Ishikawa (cell line): ENCODE data around the gene SEMA3D.

Experiments used
- CEBPB ChIP-seq: IDR thresholded peaks from 2 replicates; pipeline ENCODE4 v1.6.1; 2012
- CREB1 ChIP-seq: IDR thresholded peaks from 2 replicates; pipeline ENCODE4 v1.6.1; 2012; ENCODE audit warnings: low read depth
- EGR1 ChIP-seq: IDR thresholded peaks from 2 replicates; pipeline ENCODE4 v1.6.1; 2012
- EP300 ChIP-seq: IDR thresholded peaks from 2 replicates; pipeline ENCODE4 v1.6.1; 2012; ENCODE audit warnings: borderline replicate concordance
- FOXM1 ChIP-seq: IDR thresholded peaks from 2 replicates; pipeline ENCODE4 v1.6.1; 2012; ENCODE audit warnings: low read depth, borderline replicate concordance
- MAX ChIP-seq: IDR thresholded peaks from 2 replicates; pipeline ENCODE4 v1.6.1; 2012
- NFIC ChIP-seq: IDR thresholded peaks from 2 replicates; pipeline ENCODE4 v1.6.1; 2012
- RAD21 ChIP-seq: IDR thresholded peaks from 2 replicates; pipeline ENCODE4 v1.6.1; 2012; ENCODE audit warnings: low read depth
- TAF1 ChIP-seq: IDR thresholded peaks from 2 replicates; pipeline ENCODE4 v1.6.1; 2012; ENCODE audit warnings: low read depth, mild to moderate bottlenecking
- TCF12 ChIP-seq: IDR thresholded peaks from 2 replicates; pipeline ENCODE4 v1.6.1; 2012; ENCODE audit warnings: low read depth
- TEAD4 ChIP-seq: IDR thresholded peaks from 2 replicates; pipeline ENCODE4 v1.6.1; 2012
- YY1 ChIP-seq: IDR thresholded peaks from 2 replicates; pipeline ENCODE4 v1.6.1; 2012; ENCODE audit warnings: low read depth
- ZBTB7A ChIP-seq: IDR thresholded peaks from 2 replicates; pipeline ENCODE4 v1.6.1; 2012; ENCODE audit warnings: low read depth
- TF ChIP-seq, protein P1 (sequence below): IDR thresholded peaks from 2 replicates; pipeline ENCODE4 v1.6.1; 2012
- TF ChIP-seq, protein P2 (sequence below): IDR thresholded peaks from 2 replicates; pipeline ENCODE4 v1.6.1; 2012; ENCODE audit warnings: low read depth, mild to moderate bottlenecking

The SEMA3D gene

GRCh38 chr7:85133006-85133405, 53.9 kb downstream of the SEMA3D start:
- TF ChIP-seq, protein P1, sequence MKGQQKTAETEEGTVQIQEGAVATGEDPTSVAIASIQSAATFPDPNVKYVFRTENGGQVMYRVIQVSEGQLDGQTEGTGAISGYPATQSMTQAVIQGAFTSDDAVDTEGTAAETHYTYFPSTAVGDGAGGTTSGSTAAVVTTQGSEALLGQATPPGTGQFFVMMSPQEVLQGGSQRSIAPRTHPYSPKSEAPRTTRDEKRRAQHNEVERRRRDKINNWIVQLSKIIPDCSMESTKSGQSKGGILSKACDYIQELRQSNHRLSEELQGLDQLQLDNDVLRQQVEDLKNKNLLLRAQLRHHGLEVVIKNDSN = no peak
- TF ChIP-seq RAD21 (no peak), EGR1 (no peak), CREB1 (no peak)

- no peak for TF ChIP-seq TCF12
- no peak for TF ChIP-seq EGR1
- TF ChIP-seq, protein P1 = no peak
- no peak for TF ChIP-seq RAD21
- TF ChIP-seq MAX = no peak
- TF ChIP-seq, protein P2, sequence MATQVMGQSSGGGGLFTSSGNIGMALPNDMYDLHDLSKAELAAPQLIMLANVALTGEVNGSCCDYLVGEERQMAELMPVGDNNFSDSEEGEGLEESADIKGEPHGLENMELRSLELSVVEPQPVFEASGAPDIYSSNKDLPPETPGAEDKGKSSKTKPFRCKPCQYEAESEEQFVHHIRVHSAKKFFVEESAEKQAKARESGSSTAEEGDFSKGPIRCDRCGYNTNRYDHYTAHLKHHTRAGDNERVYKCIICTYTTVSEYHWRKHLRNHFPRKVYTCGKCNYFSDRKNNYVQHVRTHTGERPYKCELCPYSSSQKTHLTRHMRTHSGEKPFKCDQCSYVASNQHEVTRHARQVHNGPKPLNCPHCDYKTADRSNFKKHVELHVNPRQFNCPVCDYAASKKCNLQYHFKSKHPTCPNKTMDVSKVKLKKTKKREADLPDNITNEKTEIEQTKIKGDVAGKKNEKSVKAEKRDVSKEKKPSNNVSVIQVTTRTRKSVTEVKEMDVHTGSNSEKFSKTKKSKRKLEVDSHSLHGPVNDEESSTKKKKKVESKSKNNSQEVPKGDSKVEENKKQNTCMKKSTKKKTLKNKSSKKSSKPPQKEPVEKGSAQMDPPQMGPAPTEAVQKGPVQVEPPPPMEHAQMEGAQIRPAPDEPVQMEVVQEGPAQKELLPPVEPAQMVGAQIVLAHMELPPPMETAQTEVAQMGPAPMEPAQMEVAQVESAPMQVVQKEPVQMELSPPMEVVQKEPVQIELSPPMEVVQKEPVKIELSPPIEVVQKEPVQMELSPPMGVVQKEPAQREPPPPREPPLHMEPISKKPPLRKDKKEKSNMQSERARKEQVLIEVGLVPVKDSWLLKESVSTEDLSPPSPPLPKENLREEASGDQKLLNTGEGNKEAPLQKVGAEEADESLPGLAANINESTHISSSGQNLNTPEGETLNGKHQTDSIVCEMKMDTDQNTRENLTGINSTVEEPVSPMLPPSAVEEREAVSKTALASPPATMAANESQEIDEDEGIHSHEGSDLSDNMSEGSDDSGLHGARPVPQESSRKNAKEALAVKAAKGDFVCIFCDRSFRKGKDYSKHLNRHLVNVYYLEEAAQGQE = no peak
- TF ChIP-seq ZBTB7A = no peak
- no peak for TF ChIP-seq NFIC
- TF ChIP-seq CEBPB = no peak
- no peak for TF ChIP-seq EP300
- TF ChIP-seq YY1 = no peak
- no peak for TF ChIP-seq TAF1
Measured at GRCh38 chr7:85130702-85131101, 56.2 kb downstream of the SEMA3D start.

GRCh38 chr7:85126383-85126782, 60.5 kb downstream of the SEMA3D start:
- no peak for TF ChIP-seq EP300
- TF ChIP-seq CEBPB = no peak
- no peak for TF ChIP-seq YY1
- no peak for TF ChIP-seq TEAD4
- no peak for TF ChIP-seq NFIC
- no peak for TF ChIP-seq FOXM1
- TF ChIP-seq TAF1 = no peak
- TF ChIP-seq, protein P2 = no peak
- TF ChIP-seq TCF12 = no peak
- TF ChIP-seq EGR1 = no peak

DNA sequence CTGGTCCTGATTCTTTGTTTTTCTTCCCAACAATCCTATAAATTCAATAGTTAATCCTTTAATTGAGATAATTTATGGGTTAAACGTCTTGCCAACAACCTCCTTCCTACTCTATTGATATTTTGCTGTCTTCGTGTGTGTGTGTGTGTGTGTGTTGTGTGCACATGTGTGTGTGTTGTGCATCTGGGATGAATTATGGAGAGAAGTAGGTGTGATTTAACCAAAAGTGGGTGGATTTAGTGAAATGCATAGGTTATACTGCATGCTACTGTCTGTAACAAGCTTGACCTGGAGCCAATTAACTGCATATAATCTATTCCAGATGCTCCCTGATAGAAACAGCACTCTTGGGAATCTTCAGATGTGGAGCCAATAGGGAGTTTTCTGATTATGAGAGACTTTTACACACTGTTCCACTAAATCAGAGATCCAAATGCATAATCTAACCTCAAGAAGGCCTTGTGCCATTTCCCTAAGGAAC, 61.2 kb downstream of the SEMA3D start:
- TF ChIP-seq, protein P2 = no peak
- no peak for TF ChIP-seq TAF1
- no peak for TF ChIP-seq EP300
- no peak for TF ChIP-seq ZBTB7A
- no peak for TF ChIP-seq EGR1
- no peak for TF ChIP-seq FOXM1
- TF ChIP-seq NFIC = no peak
- TF ChIP-seq MAX = no peak
- TF ChIP-seq RAD21 = no peak
- no peak for TF ChIP-seq TCF12
- no peak for TF ChIP-seq TEAD4

DNA sequence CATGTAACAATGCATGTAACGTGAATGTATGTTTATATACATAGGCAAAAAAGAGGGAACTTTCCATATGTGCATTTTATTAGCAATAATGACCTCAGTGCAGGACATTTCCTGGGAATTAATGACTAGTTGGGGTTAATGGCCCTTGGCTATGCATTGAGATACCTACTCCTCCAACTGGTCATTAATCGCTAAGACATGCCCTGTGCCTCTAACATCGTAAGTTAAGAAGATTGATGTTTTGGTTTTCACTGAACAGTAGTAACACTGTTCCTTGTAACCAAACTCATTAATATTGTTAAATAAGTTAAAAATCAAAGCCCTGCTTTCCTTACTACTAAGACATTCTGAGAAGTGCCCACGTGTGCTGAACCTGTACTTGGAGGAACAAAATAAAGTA, 61.7 kb downstream of the SEMA3D start:
- TF ChIP-seq CEBPB = no peak
- no peak for TF ChIP-seq CREB1
- TF ChIP-seq TEAD4 = no peak
